Gastrocnemius medialis (tissue), 4 donors: ENCODE data around the gene CSTA. TPM values are rescaled to one million over a fixed set of nuclear protein-coding genes. Genes with fewer than 3 reads are reported as not detected.

Experiments
- ATAC-seq, 2 donors: fragments of 150-250 bp; one replicate each; pipeline ENCODE4 v1.9.1; 2016
- DNase-seq, 2 donors: peaks; one replicate each; pipeline ENCODE4 v3.0.0-alpha.2; 2019
- H3K27ac ChIP-seq, 4 donors: fragments of 200-600 bp; sonication (generic); 1 replicate in 1 of 4; 2 replicates in 3 of 4; pipeline ENCODE4 v1.5.1; 2016 to 2018; ENCODE audit warnings: mild to moderate bottlenecking in 2 of 4, moderate library complexity in 1 of 4
- H3K27me3 ChIP-seq, 3 donors: fragments of 200-600 bp; sonication (generic) in 2 of 3; 1 replicate in 1 of 3; 2 replicates in 2 of 3; pipeline versions ENCODE4 v1.5.1 to v1.6.0; 2016 to 2019; ENCODE audit warnings: mild to moderate bottlenecking in 1 of 3, moderate library complexity in 1 of 3
- H3K36me3 ChIP-seq, 2 donors: fragments of 200-600 bp; sonication (generic) in 1 of 2; one replicate each; pipeline ENCODE4 v1.5.1; 2017 to 2018
- H3K4me1 ChIP-seq, 2 donors: fragments of 200-600 bp; sonication (generic) in 1 of 2; one replicate each; pipeline ENCODE4 v1.5.1; 2016 to 2017; ENCODE audit warnings: mild to moderate bottlenecking in 2 of 2
- H3K4me3 ChIP-seq, 4 donors: fragments of 200-600 bp; sonication (generic) in 3 of 4; 1 replicate in 1 of 4; 2 replicates in 3 of 4; pipeline ENCODE4 v1.5.1; 2016 to 2019; ENCODE audit warnings: mild to moderate bottlenecking in 2 of 4
- H3K9me3 ChIP-seq, 3 donors: fragments of 200-600 bp; sonication (generic) in 2 of 3; 1 replicate in 1 of 3; 2 replicates in 2 of 3; pipeline ENCODE4 v1.5.1; 2016 to 2019
- POLR2A ChIP-seq, 2 donors: fragments of 450-650 bp; IDR thresholded peaks; one replicate each; pipeline ENCODE4 v1.6.1; 2017; ENCODE audit warnings: antibody characterized with exemption in 2 of 2, mild to moderate bottlenecking in 2 of 2, moderate library complexity in 2 of 2
- in situ Hi-C, 4 donors: fragments of 200-750 bp; cut with MboI; loops; one replicate each; pipeline versions ENCODE4 v1.15.0 to v1.8.0; 2017; ENCODE audit warnings: low sequenced_read_pairs in 4 of 4
- intact Hi-C: fragments of 100-400 bp; cut with DNase I; formaldehyde crosslinking; loops from one replicate; pipeline ENCODE4 v1.15.1; 2023; ENCODE audit warnings: low total_unique reads
- total RNA-seq, 4 donors: library from RNA; depleted of rRNA; stranded (reverse); fragments of >200 nt; gene quantifications; one replicate each; pipeline versions ENCODE4 v1.1.0 to v1.2.3, GENCODE V29; 2016
- TF ChIP-seq, protein P1 (sequence below), 5 experiments: fragments of 450-650 bp in 3 of 5; fragments of 200-600 bp in 2 of 5; sonication (generic) in 2 of 5; IDR thresholded peaks in 4 of 5; conservative IDR thresholded peaks in 1 of 5; 1 replicate in 4 of 5; 2 replicates in 1 of 5; pipeline ENCODE4 v1.5.1; 2016 to 2019; ENCODE audit warnings: antibody characterized with exemption in 5 of 5, mild to moderate bottlenecking in 3 of 5, moderate library complexity in 3 of 5

The CSTA gene
- total RNA-seq, 4 donors from 2014 or later, result 0.58 to 2.4 TPM; not detected in 2

DNA sequence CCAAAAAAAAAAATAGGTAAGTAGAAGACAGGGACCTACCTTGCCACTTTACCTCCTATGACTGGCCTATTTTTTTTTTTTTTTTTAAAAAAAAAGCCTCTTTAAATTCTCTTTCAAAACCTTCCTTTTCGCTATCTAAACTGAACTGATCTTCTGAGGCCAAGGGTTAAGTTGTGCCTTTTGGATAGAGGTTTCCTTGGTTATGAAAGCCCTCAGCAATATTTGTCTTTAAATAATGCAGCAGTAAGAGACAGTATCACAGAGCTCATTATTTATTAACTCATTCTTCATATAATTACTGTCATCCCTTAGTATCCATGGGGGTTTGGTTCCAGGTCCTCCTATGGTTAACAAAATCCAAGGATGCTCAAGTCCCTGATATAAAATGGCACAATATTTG is 49.0 kb downstream of the CSTA start:
- intact Hi-C loops (no loop called here), in situ Hi-C loops (loop anchor here in 2 of 4 donors (25.0 kb wide), 1 partner anchor 837 kb away; the partner anchor contains the start of gene POLQ (in 2 of the 2))
- Histone ChIP-seq H3K4me1 (peaks cover 0 to 6% of the 10 kb centered on the region in 2 donors), H3K27ac (no peak overlapping the region), H3K9me3 (no peaks in the 10 kb centered on the region), H3K27me3 (no peaks in the 10 kb centered on the region), H3K36me3 (no peaks in the 10 kb centered on the region), H3K4me3 (no peak overlapping the region)
- TF ChIP-seq, protein P1, sequence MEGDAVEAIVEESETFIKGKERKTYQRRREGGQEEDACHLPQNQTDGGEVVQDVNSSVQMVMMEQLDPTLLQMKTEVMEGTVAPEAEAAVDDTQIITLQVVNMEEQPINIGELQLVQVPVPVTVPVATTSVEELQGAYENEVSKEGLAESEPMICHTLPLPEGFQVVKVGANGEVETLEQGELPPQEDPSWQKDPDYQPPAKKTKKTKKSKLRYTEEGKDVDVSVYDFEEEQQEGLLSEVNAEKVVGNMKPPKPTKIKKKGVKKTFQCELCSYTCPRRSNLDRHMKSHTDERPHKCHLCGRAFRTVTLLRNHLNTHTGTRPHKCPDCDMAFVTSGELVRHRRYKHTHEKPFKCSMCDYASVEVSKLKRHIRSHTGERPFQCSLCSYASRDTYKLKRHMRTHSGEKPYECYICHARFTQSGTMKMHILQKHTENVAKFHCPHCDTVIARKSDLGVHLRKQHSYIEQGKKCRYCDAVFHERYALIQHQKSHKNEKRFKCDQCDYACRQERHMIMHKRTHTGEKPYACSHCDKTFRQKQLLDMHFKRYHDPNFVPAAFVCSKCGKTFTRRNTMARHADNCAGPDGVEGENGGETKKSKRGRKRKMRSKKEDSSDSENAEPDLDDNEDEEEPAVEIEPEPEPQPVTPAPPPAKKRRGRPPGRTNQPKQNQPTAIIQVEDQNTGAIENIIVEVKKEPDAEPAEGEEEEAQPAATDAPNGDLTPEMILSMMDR (IDR thresholded peaks at IDR 0.05 in 4 of 5, conservative IDR thresholded peaks at IDR 0.05 in 1 of 5), result no peak
- no peak for TF ChIP-seq POLR2A (IDR thresholded peaks at IDR 0.05)
- ATAC-seq (no peak), DNase-seq (no peak)

- Histone ChIP-seq H3K27ac (no peak overlapping the region), H3K27me3 (no peaks in the 10 kb centered on the region), H3K9me3 (no peaks in the 10 kb centered on the region), H3K4me3 (no peak overlapping the region), H3K4me1 (peaks cover 10% of the 10 kb centered on the region in 2 donors), H3K36me3 (no peaks in the 10 kb centered on the region)
- no peak for ATAC-seq
- in situ Hi-C loops (loop anchor here in 1 of 4 donors (25.0 kb wide), 2 partner anchors 409 to 841 kb away; partner anchors contain the start of genes HSPBAP1, POLQ and SLC49A4), intact Hi-C loops (no loop called here)
- no peak for DNase-seq
- TF ChIP-seq POLR2A (IDR thresholded peaks at IDR 0.05), result no peak
- TF ChIP-seq, protein P1 (IDR thresholded peaks at IDR 0.05 in 4 of 5, conservative IDR thresholded peaks at IDR 0.05 in 1 of 5), result no peak
Measured at GRCh38 chr3:122377975-122378374, 52.9 kb downstream of the CSTA start.

GRCh38 chr3:122382888-122383666 is 58.0 kb downstream of the CSTA start, which contains the start of gene MIX23:
MIX23 (minus strand) TSS chr3:122383231; CDS start chr3:122383224, 7 bp downstream.
- H3K4me3 ChIP-seq, result peak within 1 kb of the TSS; percentile 73 to 96 (median 86)
- intact Hi-C loops, result loop anchor here (1.0 to 10.0 kb wide), 7 partner anchors 131 to 1202 kb away; partner anchors contain the start of genes EAF2, GOLGB1, HACD2 and IQCB1

More at GRCh38 chr3:122382888-122383666, 58.0 kb downstream of the CSTA start, which contains the start of gene MIX23:
- H3K27me3 ChIP-seq, result no peaks in the 10 kb centered on the region
- peak; percentile 82 to 87 for DNase-seq
- in situ Hi-C loops, result loop anchor here in 2 of 4 donors (10.0 to 25.0 kb wide), 3 partner anchors 132 to 846 kb away; partner anchors contain the start of genes KPNA1 (in 2 of the 2), HSPBAP1 (in 1 of the 2), POLQ (in 1 of the 2) and SLC49A4 (in 1 of the 2)
- H3K27ac ChIP-seq, result peak within 1 kb of the TSS; percentile 89 to 97 (median 93)
- peaks cover 24% of the 10 kb centered on the region in 2 donors for H3K4me1 ChIP-seq
- ATAC-seq, result peak; percentile 80
- peaks cover 0 to 4% of the 10 kb centered on the region in 2 donors for H3K36me3 ChIP-seq
- no peaks in the 10 kb centered on the region for H3K9me3 ChIP-seq
- TF ChIP-seq, protein P1 (IDR thresholded peaks at IDR 0.05 in 4 of 5, conservative IDR thresholded peaks at IDR 0.05 in 1 of 5), result no peak
- TF ChIP-seq POLR2A (IDR thresholded peaks at IDR 0.05), result peak; percentile 33 to 63
